Inflammatory macrophage (primary cell): Measurements from ENCODE around the gene EID2.

Experiments used
- DNase-seq, 2 donors: peaks; one replicate each; pipeline ENCODE4 v3.0.0-alpha.2; 2020 to 2022

EID2 gene

GRCh38 chr19:39500543-39500942 lies 39.4 kb downstream of the EID2 start:
- no peak for DNase-seq

GRCh38 chr19:39499932-39500331 lies 40.0 kb downstream of the EID2 start:
- no peak for DNase-seq

- DNase-seq: no peak
These were observed 40.9 kb downstream of the EID2 start, which contains the start of gene DLL3 for GRCh38 chr19:39498798-39499642. DLL3 (plus strand) TSS chr19:39498947; CDS start chr19:39498975, 28 bp downstream.

- peak in 1 of 2 donors; percentile 15 for DNase-seq
These were observed 41.8 kb downstream of the EID2 start for GRCh38 chr19:39497996-39498797.

- DNase-seq: no peak
These were observed 42.3 kb downstream of the EID2 start for GRCh38 chr19:39497701-39497995.

- no peak for DNase-seq
These were observed 43.9 kb downstream of the EID2 start for GRCh38 chr19:39496063-39496462.

- no peak for DNase-seq
These were observed 45.3 kb downstream of the EID2 start for GRCh38 chr19:39494661-39495060.

- no peak for DNase-seq
These were observed 47.2 kb downstream of the EID2 start for GRCh38 chr19:39492788-39493187.

- no peak for DNase-seq
These were observed 47.7 kb downstream of the EID2 start for GRCh38 chr19:39492225-39492624.

GRCh38 chr19:39489756-39490155 lies 50.2 kb downstream of the EID2 start:
- no peak for DNase-seq
